Suprapubic skin (tissue), 4 donors: Measurements from ENCODE around the gene UNC5CL.

Experiments used
- EP300 ChIP-seq: sonication (generic); formaldehyde crosslinking; IDR thresholded peaks from one replicate; pipeline ENCODE4 v1.6.1; 2017; ENCODE audit warnings: antibody characterized with exemption
- POLR2AphosphoS5 ChIP-seq, 3 donors: sonication (generic); formaldehyde crosslinking; IDR thresholded peaks; one replicate each; pipeline ENCODE4 v1.6.1; 2017; ENCODE audit warnings: antibody characterized with exemption in 3 of 3
- TF ChIP-seq, protein P1 (sequence below), 2 donors: fragments of 200-600 bp in 1 of 2; fragments of 450-650 bp in 1 of 2; sonication (generic) in 1 of 2; IDR thresholded peaks; one replicate each; pipeline ENCODE4 v1.5.1; 2016 to 2019; ENCODE audit warnings: antibody characterized with exemption in 2 of 2, mild to moderate bottlenecking in 1 of 2, moderate library complexity in 1 of 2

DNA sequence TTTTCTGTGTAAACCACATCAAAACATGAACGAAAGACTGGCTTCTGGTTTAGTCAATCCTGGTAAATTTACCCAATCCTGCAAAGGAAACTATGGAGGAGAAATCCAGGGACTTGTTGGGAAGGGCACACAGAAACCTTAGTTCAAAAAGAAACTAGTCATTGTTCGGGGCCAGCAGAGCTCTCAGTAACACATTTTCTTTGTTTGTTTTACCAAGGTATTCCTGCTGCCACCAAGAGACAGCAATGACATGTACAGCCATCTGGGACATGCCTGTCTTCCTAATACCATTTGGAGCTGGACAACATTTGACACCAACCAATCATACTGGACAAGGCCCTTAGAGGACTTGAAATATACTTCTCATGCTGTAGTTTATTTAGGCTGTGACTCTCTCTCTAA is 24.9 kb upstream of the UNC5CL start:
- TF ChIP-seq POLR2AphosphoS5 (IDR thresholded peaks at IDR 0.05) (no peak), EP300 (no peak)
- TF ChIP-seq, protein P1, sequence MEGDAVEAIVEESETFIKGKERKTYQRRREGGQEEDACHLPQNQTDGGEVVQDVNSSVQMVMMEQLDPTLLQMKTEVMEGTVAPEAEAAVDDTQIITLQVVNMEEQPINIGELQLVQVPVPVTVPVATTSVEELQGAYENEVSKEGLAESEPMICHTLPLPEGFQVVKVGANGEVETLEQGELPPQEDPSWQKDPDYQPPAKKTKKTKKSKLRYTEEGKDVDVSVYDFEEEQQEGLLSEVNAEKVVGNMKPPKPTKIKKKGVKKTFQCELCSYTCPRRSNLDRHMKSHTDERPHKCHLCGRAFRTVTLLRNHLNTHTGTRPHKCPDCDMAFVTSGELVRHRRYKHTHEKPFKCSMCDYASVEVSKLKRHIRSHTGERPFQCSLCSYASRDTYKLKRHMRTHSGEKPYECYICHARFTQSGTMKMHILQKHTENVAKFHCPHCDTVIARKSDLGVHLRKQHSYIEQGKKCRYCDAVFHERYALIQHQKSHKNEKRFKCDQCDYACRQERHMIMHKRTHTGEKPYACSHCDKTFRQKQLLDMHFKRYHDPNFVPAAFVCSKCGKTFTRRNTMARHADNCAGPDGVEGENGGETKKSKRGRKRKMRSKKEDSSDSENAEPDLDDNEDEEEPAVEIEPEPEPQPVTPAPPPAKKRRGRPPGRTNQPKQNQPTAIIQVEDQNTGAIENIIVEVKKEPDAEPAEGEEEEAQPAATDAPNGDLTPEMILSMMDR (IDR thresholded peaks at IDR 0.05), result no peak
